ENCODE results near the gene NYNRIN.

GRCh38 chr14:24417832-24418491 is 19.2 kb downstream of the NYNRIN start:
- TF ChIP-seq CTCF (IDR thresholded peaks at IDR 0.05) (no peak), POLR2A (IDR thresholded peaks at IDR 0.05) (no peak)

Measured in lower leg skin (tissue), 3 donors.